ENCODE results near the gene OVOL2. TPM values are rescaled to one million over a fixed set of nuclear protein-coding genes. Genes with fewer than 3 reads are reported as not detected.

Gene OVOL2
- total RNA-seq, 4 donors from 2014 or later, result 28.4 to 87.6 (median 48.3) TPM

GRCh38 chr20:18094191-18094590, 36.5 kb upstream of the OVOL2 start:
- WGBS, 2 donors (ENCODE audit: low coverage in 1 of 2), result 53 to 58% methylated on average over 4 to 5 of the region's 5 CpGs
- Histone ChIP-seq H3K27me3 (no peaks in the 10 kb centered on the region), H3K4me3 (no peak overlapping the region), H3K36me3 (no peaks in the 10 kb centered on the region), H3K27ac (no peak overlapping the region), H3K9me3 (no peaks in the 10 kb centered on the region), H3K4me1 (peaks cover 0 to 7% (median 0%) of the 10 kb centered on the region in 4 donors)
- in situ Hi-C loops (cut with MboI; ENCODE audit: low pct_ligation_motif_present in 1 of 4, low pct_unique_long_range_greater_than_20kb in 1 of 4, low sequenced_read_pairs in 3 of 4) (no loop called here), intact Hi-C loops (cut with DNase I; ENCODE audit: low total_unique reads) (no loop called here)
- no peak for DNase-seq
- TF ChIP-seq EP300 (IDR thresholded peaks at IDR 0.05; ENCODE audit: low read depth) (no peak), POLR2A (IDR thresholded peaks at IDR 0.05) (no peak), CTCF (IDR thresholded peaks at IDR 0.05) (no peak), POLR2AphosphoS5 (IDR thresholded peaks at IDR 0.05) (no peak)

GRCh38 chr20:18093388-18093787, 35.7 kb upstream of the OVOL2 start:
- Histone ChIP-seq H3K27ac (no peak overlapping the region), H3K4me1 (peaks cover 0 to 7% (median 0%) of the 10 kb centered on the region in 4 donors), H3K27me3 (no peaks in the 10 kb centered on the region), H3K4me3 (no peak overlapping the region), H3K36me3 (no peaks in the 10 kb centered on the region), H3K9me3 (no peaks in the 10 kb centered on the region)
- intact Hi-C loops (cut with DNase I; ENCODE audit: low total_unique reads) (no loop called here), in situ Hi-C loops (cut with MboI; ENCODE audit: low pct_ligation_motif_present in 1 of 4, low pct_unique_long_range_greater_than_20kb in 1 of 4, low sequenced_read_pairs in 3 of 4) (no loop called here)
- DNase-seq, result no peak
- 60 to 75% methylated on average over 2 to 10 of the region's 10 CpGs for WGBS, 2 donors (ENCODE audit: low coverage in 1 of 2)
- TF ChIP-seq EP300 (IDR thresholded peaks at IDR 0.05; ENCODE audit: low read depth), result no peak

- DNase-seq, result no peak
- TF ChIP-seq POLR2AphosphoS5 (IDR thresholded peaks at IDR 0.05) (no peak), CTCF (IDR thresholded peaks at IDR 0.05) (no peak), EP300 (IDR thresholded peaks at IDR 0.05; ENCODE audit: low read depth) (no peak)
- Histone ChIP-seq H3K9me3 (no peaks in the 10 kb centered on the region), H3K27ac (no peak overlapping the region), H3K27me3 (no peaks in the 10 kb centered on the region), H3K4me3 (no peak overlapping the region), H3K36me3 (no peaks in the 10 kb centered on the region), H3K4me1 (peaks cover 0 to 7% (median 0%) of the 10 kb centered on the region in 4 donors)
- 81 to 100% methylated on average over 1 to 8 of the region's 8 CpGs for WGBS, 2 donors (ENCODE audit: low coverage in 1 of 2)
- intact Hi-C loops (cut with DNase I; ENCODE audit: low total_unique reads), result no loop called here
- in situ Hi-C loops (cut with MboI; ENCODE audit: low pct_ligation_motif_present in 1 of 4, low pct_unique_long_range_greater_than_20kb in 1 of 4, low sequenced_read_pairs in 3 of 4), result no loop called here
Observed at GRCh38 chr20:18092890-18093289, 35.2 kb upstream of the OVOL2 start.

- Histone ChIP-seq H3K4me1 (peaks cover 0 to 7% (median 0%) of the 10 kb centered on the region in 4 donors), H3K27ac (no peak overlapping the region), H3K9me3 (no peaks in the 10 kb centered on the region), H3K27me3 (no peaks in the 10 kb centered on the region), H3K4me3 (no peak overlapping the region), H3K36me3 (no peaks in the 10 kb centered on the region)
- in situ Hi-C loops (cut with MboI; ENCODE audit: low pct_ligation_motif_present in 1 of 4, low pct_unique_long_range_greater_than_20kb in 1 of 4, low sequenced_read_pairs in 3 of 4) (no loop called here), intact Hi-C loops (cut with DNase I; ENCODE audit: low total_unique reads) (no loop called here)
- DNase-seq, result no peak
- WGBS, 2 donors (ENCODE audit: low coverage in 1 of 2), result 54 to 59% methylated on average over 5 to 7 of the region's 7 CpGs
- TF ChIP-seq CTCF (IDR thresholded peaks at IDR 0.05) (no peak), POLR2A (IDR thresholded peaks at IDR 0.05) (no peak), EP300 (IDR thresholded peaks at IDR 0.05; ENCODE audit: low read depth) (no peak), POLR2AphosphoS5 (IDR thresholded peaks at IDR 0.05) (no peak)
Observed at GRCh38 chr20:18091623-18092022, 33.9 kb upstream of the OVOL2 start.

- no peak for DNase-seq
- in situ Hi-C loops (cut with MboI; ENCODE audit: low pct_ligation_motif_present in 1 of 4, low pct_unique_long_range_greater_than_20kb in 1 of 4, low sequenced_read_pairs in 3 of 4), result no loop called here
- Histone ChIP-seq H3K36me3 (no peaks in the 10 kb centered on the region), H3K27me3 (no peaks in the 10 kb centered on the region), H3K4me1 (peaks cover 0 to 7% (median 0%) of the 10 kb centered on the region in 4 donors), H3K27ac (no peak overlapping the region), H3K4me3 (no peak overlapping the region), H3K9me3 (no peaks in the 10 kb centered on the region)
- TF ChIP-seq POLR2A (IDR thresholded peaks at IDR 0.05) (no peak), CTCF (IDR thresholded peaks at IDR 0.05) (no peak), EP300 (IDR thresholded peaks at IDR 0.05; ENCODE audit: low read depth) (no peak), POLR2AphosphoS5 (IDR thresholded peaks at IDR 0.05) (no peak)
- intact Hi-C loops (cut with DNase I; ENCODE audit: low total_unique reads), result no loop called here
- 87 to 90% methylated on average over 4 to 9 of the region's 10 CpGs for WGBS, 2 donors (ENCODE audit: low coverage in 1 of 2)
Observed at GRCh38 chr20:18090477-18090876, 32.8 kb upstream of the OVOL2 start.

All from transverse colon (tissue), 4 donors.